WTC11 (cell line): ENCODE data around the gene NELL1.

ENCODE experiments used
- NFE2L1 ChIP-seq: sonication (generic); formaldehyde crosslinking; IDR thresholded peaks from 2 replicates; pipeline ENCODE4 v1.8.1; 2023; ENCODE audit warnings: missing genetic modification reagents
- NFYB ChIP-seq: sonication (generic); formaldehyde crosslinking; conservative IDR thresholded peaks from 2 replicates; pipeline ENCODE4 v1.8.0; 2022; ENCODE audit warnings: low read depth, missing genetic modification reagents
- SMAD3 ChIP-seq: sonication (generic); formaldehyde crosslinking; IDR thresholded peaks from 2 replicates; pipeline ENCODE4 v1.8.0; 2022; ENCODE audit warnings: missing genetic modification reagents, mild to moderate bottlenecking, borderline replicate concordance
- TCF7 ChIP-seq: sonication (generic); formaldehyde crosslinking; IDR thresholded peaks from 2 replicates; pipeline ENCODE4 v1.8.0; 2022; ENCODE audit warnings: mild to moderate bottlenecking, low read depth, missing genetic modification reagents, moderate library complexity
- TEAD4 ChIP-seq: sonication (generic); formaldehyde crosslinking; IDR thresholded peaks from 2 replicates; pipeline ENCODE4 v1.8.0; 2022; ENCODE audit warnings: mild to moderate bottlenecking, missing genetic modification reagents
- TF ChIP-seq, protein P1 (sequence below): fragments of 200-600 bp; IDR thresholded peaks from 2 replicates; pipeline ENCODE4 v1.8.0; 2022; ENCODE audit warnings: antibody characterized with exemption
- TF ChIP-seq, protein P2 (sequence below): fragments of 250-450 bp; sonication (Bioruptor Pico); IDR thresholded peaks from 2 replicates; pipeline ENCODE4 v1.9.0; 2021; ENCODE audit warnings: mild to moderate bottlenecking
- TF ChIP-seq, protein P3 (sequence below): sonication (generic); formaldehyde crosslinking; IDR thresholded peaks from 2 replicates; pipeline ENCODE4 v1.8.1; 2023; ENCODE audit warnings: mild to moderate bottlenecking, missing genetic modification reagents, moderate library complexity
- TF ChIP-seq, protein P4 (sequence below): sonication (generic); formaldehyde crosslinking; IDR thresholded peaks from 2 replicates; pipeline ENCODE4 v1.8.1; 2022; ENCODE audit warnings: low read depth, mild to moderate bottlenecking, moderate library complexity, missing genetic modification reagents, borderline replicate concordance
- TF ChIP-seq, protein P5 (sequence below): sonication (generic); formaldehyde crosslinking; IDR thresholded peaks from 2 replicates; pipeline ENCODE4 v1.8.1; 2023; ENCODE audit warnings: mild to moderate bottlenecking, missing genetic modification reagents, borderline replicate concordance
- TF ChIP-seq, protein P6 (sequence below): sonication (generic); formaldehyde crosslinking; IDR thresholded peaks from 2 replicates; pipeline ENCODE4 v1.8.1; 2022; ENCODE audit warnings: mild to moderate bottlenecking, missing genetic modification reagents, moderate library complexity, borderline replicate concordance

DNA sequence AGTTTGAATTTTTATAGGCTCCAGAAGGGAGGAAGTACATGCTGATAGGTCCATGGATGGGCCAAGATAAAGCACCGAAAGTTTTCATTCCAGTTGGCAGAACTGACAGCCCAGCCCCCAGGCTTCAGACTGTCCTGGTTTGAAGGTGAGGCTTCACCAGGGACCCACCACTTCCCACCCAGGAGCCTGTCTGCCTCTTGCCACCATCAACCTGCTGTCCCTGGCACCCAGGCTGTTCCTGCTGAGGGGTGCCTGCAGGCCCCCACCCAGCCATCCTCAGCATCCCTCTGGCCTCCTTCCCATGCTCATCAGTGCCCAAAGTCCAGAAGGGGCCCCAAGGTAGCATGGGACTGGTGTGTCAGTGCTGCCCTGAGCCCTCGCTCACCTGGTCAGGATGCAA is 463.9 kb downstream of the NELL1 start:
- TF ChIP-seq, protein P1, sequence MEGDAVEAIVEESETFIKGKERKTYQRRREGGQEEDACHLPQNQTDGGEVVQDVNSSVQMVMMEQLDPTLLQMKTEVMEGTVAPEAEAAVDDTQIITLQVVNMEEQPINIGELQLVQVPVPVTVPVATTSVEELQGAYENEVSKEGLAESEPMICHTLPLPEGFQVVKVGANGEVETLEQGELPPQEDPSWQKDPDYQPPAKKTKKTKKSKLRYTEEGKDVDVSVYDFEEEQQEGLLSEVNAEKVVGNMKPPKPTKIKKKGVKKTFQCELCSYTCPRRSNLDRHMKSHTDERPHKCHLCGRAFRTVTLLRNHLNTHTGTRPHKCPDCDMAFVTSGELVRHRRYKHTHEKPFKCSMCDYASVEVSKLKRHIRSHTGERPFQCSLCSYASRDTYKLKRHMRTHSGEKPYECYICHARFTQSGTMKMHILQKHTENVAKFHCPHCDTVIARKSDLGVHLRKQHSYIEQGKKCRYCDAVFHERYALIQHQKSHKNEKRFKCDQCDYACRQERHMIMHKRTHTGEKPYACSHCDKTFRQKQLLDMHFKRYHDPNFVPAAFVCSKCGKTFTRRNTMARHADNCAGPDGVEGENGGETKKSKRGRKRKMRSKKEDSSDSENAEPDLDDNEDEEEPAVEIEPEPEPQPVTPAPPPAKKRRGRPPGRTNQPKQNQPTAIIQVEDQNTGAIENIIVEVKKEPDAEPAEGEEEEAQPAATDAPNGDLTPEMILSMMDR, result no peak
- TF ChIP-seq NFE2L1 (no peak), SMAD3 (CRISPR knock-in tag) (no peak), NFYB (CRISPR knock-in tag) (no peak), TEAD4 (CRISPR knock-in tag) (no peak), TCF7 (no peak)
- TF ChIP-seq, protein P2, sequence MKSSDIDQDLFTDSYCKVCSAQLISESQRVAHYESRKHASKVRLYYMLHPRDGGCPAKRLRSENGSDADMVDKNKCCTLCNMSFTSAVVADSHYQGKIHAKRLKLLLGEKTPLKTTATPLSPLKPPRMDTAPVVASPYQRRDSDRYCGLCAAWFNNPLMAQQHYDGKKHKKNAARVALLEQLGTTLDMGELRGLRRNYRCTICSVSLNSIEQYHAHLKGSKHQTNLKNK, result no peak
- TF ChIP-seq, protein P3, sequence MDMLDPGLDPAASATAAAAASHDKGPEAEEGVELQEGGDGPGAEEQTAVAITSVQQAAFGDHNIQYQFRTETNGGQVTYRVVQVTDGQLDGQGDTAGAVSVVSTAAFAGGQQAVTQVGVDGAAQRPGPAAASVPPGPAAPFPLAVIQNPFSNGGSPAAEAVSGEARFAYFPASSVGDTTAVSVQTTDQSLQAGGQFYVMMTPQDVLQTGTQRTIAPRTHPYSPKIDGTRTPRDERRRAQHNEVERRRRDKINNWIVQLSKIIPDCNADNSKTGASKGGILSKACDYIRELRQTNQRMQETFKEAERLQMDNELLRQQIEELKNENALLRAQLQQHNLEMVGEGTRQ (CRISPR knock-in tag), result no peak
- TF ChIP-seq, protein P4, sequence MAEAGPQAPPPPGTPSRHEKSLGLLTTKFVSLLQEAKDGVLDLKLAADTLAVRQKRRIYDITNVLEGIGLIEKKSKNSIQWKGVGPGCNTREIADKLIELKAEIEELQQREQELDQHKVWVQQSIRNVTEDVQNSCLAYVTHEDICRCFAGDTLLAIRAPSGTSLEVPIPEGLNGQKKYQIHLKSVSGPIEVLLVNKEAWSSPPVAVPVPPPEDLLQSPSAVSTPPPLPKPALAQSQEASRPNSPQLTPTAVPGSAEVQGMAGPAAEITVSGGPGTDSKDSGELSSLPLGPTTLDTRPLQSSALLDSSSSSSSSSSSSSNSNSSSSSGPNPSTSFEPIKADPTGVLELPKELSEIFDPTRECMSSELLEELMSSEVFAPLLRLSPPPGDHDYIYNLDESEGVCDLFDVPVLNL (CRISPR knock-in tag), result no peak
- TF ChIP-seq, protein P5, sequence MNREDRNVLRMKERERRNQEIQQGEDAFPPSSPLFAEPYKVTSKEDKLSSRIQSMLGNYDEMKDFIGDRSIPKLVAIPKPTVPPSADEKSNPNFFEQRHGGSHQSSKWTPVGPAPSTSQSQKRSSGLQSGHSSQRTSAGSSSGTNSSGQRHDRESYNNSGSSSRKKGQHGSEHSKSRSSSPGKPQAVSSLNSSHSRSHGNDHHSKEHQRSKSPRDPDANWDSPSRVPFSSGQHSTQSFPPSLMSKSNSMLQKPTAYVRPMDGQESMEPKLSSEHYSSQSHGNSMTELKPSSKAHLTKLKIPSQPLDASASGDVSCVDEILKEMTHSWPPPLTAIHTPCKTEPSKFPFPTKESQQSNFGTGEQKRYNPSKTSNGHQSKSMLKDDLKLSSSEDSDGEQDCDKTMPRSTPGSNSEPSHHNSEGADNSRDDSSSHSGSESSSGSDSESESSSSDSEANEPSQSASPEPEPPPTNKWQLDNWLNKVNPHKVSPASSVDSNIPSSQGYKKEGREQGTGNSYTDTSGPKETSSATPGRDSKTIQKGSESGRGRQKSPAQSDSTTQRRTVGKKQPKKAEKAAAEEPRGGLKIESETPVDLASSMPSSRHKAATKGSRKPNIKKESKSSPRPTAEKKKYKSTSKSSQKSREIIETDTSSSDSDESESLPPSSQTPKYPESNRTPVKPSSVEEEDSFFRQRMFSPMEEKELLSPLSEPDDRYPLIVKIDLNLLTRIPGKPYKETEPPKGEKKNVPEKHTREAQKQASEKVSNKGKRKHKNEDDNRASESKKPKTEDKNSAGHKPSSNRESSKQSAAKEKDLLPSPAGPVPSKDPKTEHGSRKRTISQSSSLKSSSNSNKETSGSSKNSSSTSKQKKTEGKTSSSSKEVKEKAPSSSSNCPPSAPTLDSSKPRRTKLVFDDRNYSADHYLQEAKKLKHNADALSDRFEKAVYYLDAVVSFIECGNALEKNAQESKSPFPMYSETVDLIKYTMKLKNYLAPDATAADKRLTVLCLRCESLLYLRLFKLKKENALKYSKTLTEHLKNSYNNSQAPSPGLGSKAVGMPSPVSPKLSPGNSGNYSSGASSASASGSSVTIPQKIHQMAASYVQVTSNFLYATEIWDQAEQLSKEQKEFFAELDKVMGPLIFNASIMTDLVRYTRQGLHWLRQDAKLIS (CRISPR knock-in tag), result no peak
- TF ChIP-seq, protein P6, sequence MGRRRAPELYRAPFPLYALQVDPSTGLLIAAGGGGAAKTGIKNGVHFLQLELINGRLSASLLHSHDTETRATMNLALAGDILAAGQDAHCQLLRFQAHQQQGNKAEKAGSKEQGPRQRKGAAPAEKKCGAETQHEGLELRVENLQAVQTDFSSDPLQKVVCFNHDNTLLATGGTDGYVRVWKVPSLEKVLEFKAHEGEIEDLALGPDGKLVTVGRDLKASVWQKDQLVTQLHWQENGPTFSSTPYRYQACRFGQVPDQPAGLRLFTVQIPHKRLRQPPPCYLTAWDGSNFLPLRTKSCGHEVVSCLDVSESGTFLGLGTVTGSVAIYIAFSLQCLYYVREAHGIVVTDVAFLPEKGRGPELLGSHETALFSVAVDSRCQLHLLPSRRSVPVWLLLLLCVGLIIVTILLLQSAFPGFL (CRISPR knock-in tag), result no peak
